IMR-90 (cell line): ENCODE measurements around the gene HSPB7. TPM values are rescaled to one million over a fixed set of nuclear protein-coding genes. Genes with fewer than 3 reads are reported as not detected.

ENCODE experiments used
- ATAC-seq: fragments of 200-7000 bp; cut with Tn5 transposase; 2 replicates; pipeline ENCODE4 v1.9.1; 2020; ENCODE audit warnings: low read depth, mild to moderate bottlenecking, moderate library complexity
- BruUV-seq: library from RNA; stranded (reverse); fragments of 400-500 nt; replicated peaks from 2 replicates; lab custom pipeline; 2021; lab: Mats Ljungman, UMichigan
- CTCF ChIA-PET: fragments of 300-600 bp; formaldehyde crosslinking; extraction: SDS; loops from one replicate; lab custom pipeline; 2021; ENCODE audit warnings: antibody characterized with exemption; lab: Yijun Ruan, JAX
- POLR2A ChIA-PET: fragments of 300-600 bp; sonication (Branson Sonifier 250); formaldehyde crosslinking; loops from one replicate; lab custom pipeline; 2022; ENCODE audit warnings: antibody characterized with exemption; ENCODE audit not compliant: unreplicated experiment; lab: Charles Lee
- DNase-seq: peaks from one replicate; pipeline ENCODE4 v3.0.0; 2013
- H2AFZ ChIP-seq: replicated peaks from 2 replicates; pipeline ENCODE3; 2013; ENCODE audit warnings: low read length, mild to moderate bottlenecking; ENCODE audit not compliant: poor library complexity
- H2AK5ac ChIP-seq: 2 replicates; pipeline ENCODE4 v1.6.1; 2013; ENCODE audit warnings: low read depth, low read length, inconsistent platforms
- H2AK9ac ChIP-seq: replicated peaks from 2 replicates; pipeline ENCODE3; 2013; ENCODE audit warnings: mild to moderate bottlenecking, low read depth, low read length, moderate library complexity; ENCODE audit not compliant: poor library complexity
- H2BK120ac ChIP-seq: 2 replicates; pipeline ENCODE4 v1.6.1; 2013; ENCODE audit warnings: low read depth, low read length, inconsistent platforms
- H2BK15ac ChIP-seq: 3 replicates; pipeline ENCODE4 v1.6.1; 2013; ENCODE audit warnings: low read depth, low read length, inconsistent platforms
- H2BK20ac ChIP-seq: 2 replicates; pipeline ENCODE4 v1.6.1; 2013; ENCODE audit warnings: low read depth, mild to moderate bottlenecking, inconsistent platforms, low read length, moderate library complexity
- H2BK5ac ChIP-seq: 2 replicates; pipeline ENCODE4 v1.6.1; 2013; ENCODE audit warnings: mild to moderate bottlenecking, low read depth, low read length, inconsistent platforms; ENCODE audit not compliant: poor library complexity, severe bottlenecking
- H3K14ac ChIP-seq: replicated peaks from 2 replicates; pipeline ENCODE4 v1.6.1; 2013; ENCODE audit warnings: low read depth, low read length, inconsistent platforms
- H3K18ac ChIP-seq: 2 replicates; pipeline ENCODE4 v1.6.1; 2013; ENCODE audit warnings: low read depth, low read length, control low read depth
- H3K23ac ChIP-seq: 2 replicates; pipeline ENCODE4 v1.6.1; 2013; ENCODE audit warnings: low read depth, low read length, inconsistent platforms
- H3K27ac ChIP-seq: 2 replicates; pipeline ENCODE4 v1.5.1; 2013; ENCODE audit warnings: mild to moderate bottlenecking, control low read depth, low read length; ENCODE audit not compliant: insufficient read depth
- H3K27me3 ChIP-seq: 2 replicates; pipeline ENCODE4 v1.6.1; 2013; ENCODE audit warnings: low read length; ENCODE audit not compliant: control insufficient read depth, insufficient read depth
- H3K36me3 ChIP-seq: 2 replicates; pipeline ENCODE4 v1.6.1; 2013; ENCODE audit warnings: low read length, mixed read lengths; ENCODE audit not compliant: control insufficient read depth, insufficient read depth
- H3K4ac ChIP-seq: 2 replicates; pipeline ENCODE4 v1.6.1; 2013; ENCODE audit warnings: low read depth, low read length, inconsistent platforms
- H3K4me1 ChIP-seq: 2 replicates; pipeline ENCODE4 v1.6.1; 2013; ENCODE audit warnings: low read length, mixed read lengths; ENCODE audit not compliant: control insufficient read depth, insufficient read depth
- H3K4me2 ChIP-seq: 2 replicates; pipeline ENCODE4 v1.6.1; 2013; ENCODE audit warnings: low read depth, mild to moderate bottlenecking, control low read depth, low read length, moderate library complexity
- H3K4me3 ChIP-seq: 2 replicates; pipeline ENCODE4 v1.5.1; 2013; ENCODE audit warnings: low read depth, mild to moderate bottlenecking, control low read depth, low read length, moderate library complexity; ENCODE audit not compliant: insufficient read depth
- H3K56ac ChIP-seq: 2 replicates; pipeline ENCODE4 v1.6.1; 2013; ENCODE audit warnings: low read length, inconsistent platforms; ENCODE audit not compliant: insufficient read depth; ENCODE audit errors: extremely low read depth
- H3K79me1 ChIP-seq, 2 experiments: 2 replicates each; pipeline ENCODE4 v1.6.1; 2013; ENCODE audit warnings: low read length in 2 of 2, inconsistent platforms in 1 of 2, low read depth in 1 of 2
- H3K9ac ChIP-seq: 2 replicates; pipeline ENCODE4 v1.6.1; 2013; ENCODE audit warnings: low read depth, low read length, control low read depth
- H3K9me1 ChIP-seq: 2 replicates; pipeline ENCODE4 v1.6.1; 2013; ENCODE audit warnings: low read length, inconsistent platforms; ENCODE audit not compliant: insufficient read depth
- H3K9me3 ChIP-seq: 2 replicates; pipeline ENCODE4 v1.6.1; 2013; ENCODE audit warnings: low read length; ENCODE audit not compliant: control insufficient read depth, insufficient read depth
- H4K20me1 ChIP-seq: 2 replicates; pipeline ENCODE4 v1.6.1; 2013; ENCODE audit warnings: low read length, inconsistent platforms; ENCODE audit not compliant: insufficient read depth
- H4K5ac ChIP-seq: 2 replicates; pipeline ENCODE4 v1.6.1; 2013; ENCODE audit warnings: mild to moderate bottlenecking, low read depth, low read length, control low read depth
- H4K8ac ChIP-seq, 2 experiments: 2 replicates each; pipeline ENCODE4 v1.6.1; 2013; ENCODE audit warnings: low read depth in 2 of 2, low read length in 2 of 2, control low read depth in 1 of 2, inconsistent platforms in 1 of 2
- H4K91ac ChIP-seq: 2 replicates; pipeline ENCODE4 v1.6.1; 2013; ENCODE audit warnings: low read depth, low read length, inconsistent platforms; ENCODE audit not compliant: insufficient read depth
- BHLHE40 ChIP-seq: fragments of 150-350 bp; IDR thresholded peaks from 2 replicates; pipeline ENCODE4 v1.6.1; 2016; ENCODE audit warnings: mild to moderate bottlenecking, low read depth, low read length
- CEBPB ChIP-seq: IDR thresholded peaks from 2 replicates; pipeline ENCODE4 v1.6.1; 2012; ENCODE audit warnings: low read depth, low read length, improper control_type of control experiment
- CHD1 ChIP-seq: IDR thresholded peaks from 2 replicates; pipeline ENCODE4 v1.6.1; 2012; ENCODE audit warnings: low read depth, low read length, improper control_type of control experiment
- FOS ChIP-seq: fragments of 150-350 bp; IDR thresholded peaks from 2 replicates; pipeline ENCODE4 v1.6.1; 2016; ENCODE audit warnings: low read depth, low read length
- MAFK ChIP-seq: IDR thresholded peaks from 2 replicates; pipeline ENCODE4 v1.6.1; 2012; ENCODE audit warnings: low read depth, low read length, improper control_type of control experiment
- MAZ ChIP-seq: IDR thresholded peaks from 2 replicates; pipeline ENCODE4 v1.6.1; 2012; ENCODE audit warnings: low read depth, mild to moderate bottlenecking, low read length, improper control_type of control experiment, moderate library complexity, borderline replicate concordance
- MXI1 ChIP-seq: IDR thresholded peaks from 2 replicates; pipeline ENCODE4 v1.6.1; 2012; ENCODE audit warnings: low read depth, mild to moderate bottlenecking, low read length, moderate library complexity, borderline replicate concordance
- NFE2L2 ChIP-seq: fragments of 150-350 bp; IDR thresholded peaks from 2 replicates; pipeline ENCODE4 v1.6.1; 2016; ENCODE audit warnings: low read depth, mild to moderate bottlenecking, low read length
- POLR2A ChIP-seq: IDR thresholded peaks from 2 replicates; pipeline ENCODE4 v1.6.1; 2012; ENCODE audit warnings: mild to moderate bottlenecking, low read depth, low read length
- RAD21 ChIP-seq: IDR thresholded peaks from 2 replicates; pipeline ENCODE4 v1.6.1; 2012; ENCODE audit warnings: low read length, improper control_type of control experiment
- RCOR1 ChIP-seq: IDR thresholded peaks from 2 replicates; pipeline ENCODE4 v1.6.1; 2012; ENCODE audit warnings: mild to moderate bottlenecking, low read length, improper control_type of control experiment; ENCODE audit not compliant: insufficient replicate concordance
- RFX5 ChIP-seq: IDR thresholded peaks from 2 replicates; pipeline ENCODE4 v1.8.0; 2012; ENCODE audit warnings: low read depth, mild to moderate bottlenecking, low read length, moderate library complexity
- SMC3 ChIP-seq: fragments of 150-350 bp; IDR thresholded peaks from 2 replicates; pipeline ENCODE4 v1.6.1; 2016; ENCODE audit warnings: low read depth, mild to moderate bottlenecking, antibody characterized with exemption, low read length, moderate library complexity
- WGBS, 2 experiments: methylation state at CpG; one replicate each; pipeline versions ENCODE4 v1.1.5 to v1.1.7; 2013; ENCODE audit warnings: missing lambda C conversion rate in 2 of 2; ENCODE audit not compliant: insufficient read length in 1 of 2; ENCODE audit errors: extremely low coverage in 2 of 2; 5-methylcytosine and 5-hydroxymethylcytosine counted together
- dilution Hi-C: fragments of 300-500 bp; cut with HindIII; formaldehyde crosslinking; loops from one replicate; pipeline ENCODE4 v1.14.3; 2018; ENCODE audit warnings: low sequenced_read_pairs; ENCODE audit not compliant: unreplicated experiment
- in situ Hi-C: fragments of 300-500 bp; cut with MboI; formaldehyde crosslinking; loops from 3 replicates; pipeline ENCODE4 v1.14.3; 2019; ENCODE audit warnings: low sequenced_read_pairs, inconsistent platforms, mixed read lengths
- intact Hi-C: fragments of 100-400 bp; cut with micrococcal nuclease; formaldehyde crosslinking; loops from 2 replicates; pipeline ENCODE4 v1.10.0; 2022
- polyA plus RNA-seq, 3 experiments: library from polyadenylated mRNA; depleted of rRNA; stranded (reverse); fragments of >200 nt; gene quantifications; 2 replicates each; pipeline ENCODE4 v1.2.3, GENCODE V29; 2012; ENCODE audit warnings: low replicate concordance in 1 of 3
- total RNA-seq: library from RNA; depleted of rRNA; stranded (reverse); fragments of >200 nt; gene quantifications from 2 replicates; pipeline ENCODE4 v1.2.3, GENCODE V29; 2012
- TF ChIP-seq, protein P1 (sequence below): fragments of 150-350 bp; IDR thresholded peaks from 2 replicates; pipeline ENCODE4 v1.6.1; 2016; ENCODE audit warnings: low read depth, mild to moderate bottlenecking, low read length, moderate library complexity, borderline replicate concordance
- TF ChIP-seq, protein P2 (sequence below): fragments of 150-350 bp; IDR thresholded peaks from 2 replicates; pipeline ENCODE4 v1.6.1; 2017; ENCODE audit warnings: mild to moderate bottlenecking, antibody characterized with exemption, low read length, low read depth
- TF ChIP-seq, protein P3 (sequence below): conservative IDR thresholded peaks from 2 replicates; pipeline ENCODE4 v1.5.1; 2012; ENCODE audit warnings: mild to moderate bottlenecking, low read depth, low read length, improper control_type of control experiment

Gene HSPB7
- total and polyA plus RNA-seq, 2 of the 4 experiments (the other 2 are of a cell fraction): 0.54 to 3.0 TPM

DNA sequence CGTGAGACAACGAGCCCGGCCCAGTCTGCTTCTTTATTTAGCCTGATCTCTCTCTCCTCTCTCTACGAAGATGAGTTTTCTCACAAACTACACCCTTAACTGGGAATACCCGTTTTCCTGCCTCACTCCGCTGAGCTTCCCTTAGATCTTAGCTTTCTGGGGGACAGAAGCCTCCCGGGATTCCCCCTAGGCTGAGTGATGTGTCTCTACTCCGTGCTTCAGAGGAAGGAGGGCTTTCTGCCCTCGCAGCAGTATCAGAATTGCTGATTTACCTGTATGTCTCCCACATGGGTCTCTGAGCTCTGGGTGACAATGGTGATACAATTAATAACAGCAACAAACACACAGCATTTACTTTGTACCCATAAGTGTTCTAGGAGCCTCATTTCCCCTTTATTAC lies 43.0 kb downstream of the HSPB7 start:
- H3K4me2 ChIP-seq: peak overlapping the region; percentile 74
- H2AK9ac ChIP-seq: peak overlapping the region; percentile 52
- peak overlapping the region; percentile 73 for H3K4ac ChIP-seq
- H3K56ac ChIP-seq: peak overlapping the region; percentile 83
- peaks cover 15% of the 10 kb centered on the region for H3K36me3 ChIP-seq
- TF ChIP-seq MAZ (no peak), MAFK (no peak), FOS (no peak), RCOR1 (no peak), RFX5 (no peak), RAD21 (no peak), CHD1 (no peak), NFE2L2 (no peak), BHLHE40 (no peak), POLR2A (no peak), CEBPB (no peak), MXI1 (no peak), SMC3 (no peak)
- TF ChIP-seq, protein P1, sequence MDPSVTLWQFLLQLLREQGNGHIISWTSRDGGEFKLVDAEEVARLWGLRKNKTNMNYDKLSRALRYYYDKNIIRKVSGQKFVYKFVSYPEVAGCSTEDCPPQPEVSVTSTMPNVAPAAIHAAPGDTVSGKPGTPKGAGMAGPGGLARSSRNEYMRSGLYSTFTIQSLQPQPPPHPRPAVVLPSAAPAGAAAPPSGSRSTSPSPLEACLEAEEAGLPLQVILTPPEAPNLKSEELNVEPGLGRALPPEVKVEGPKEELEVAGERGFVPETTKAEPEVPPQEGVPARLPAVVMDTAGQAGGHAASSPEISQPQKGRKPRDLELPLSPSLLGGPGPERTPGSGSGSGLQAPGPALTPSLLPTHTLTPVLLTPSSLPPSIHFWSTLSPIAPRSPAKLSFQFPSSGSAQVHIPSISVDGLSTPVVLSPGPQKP: no peak
- TF ChIP-seq, protein P2, sequence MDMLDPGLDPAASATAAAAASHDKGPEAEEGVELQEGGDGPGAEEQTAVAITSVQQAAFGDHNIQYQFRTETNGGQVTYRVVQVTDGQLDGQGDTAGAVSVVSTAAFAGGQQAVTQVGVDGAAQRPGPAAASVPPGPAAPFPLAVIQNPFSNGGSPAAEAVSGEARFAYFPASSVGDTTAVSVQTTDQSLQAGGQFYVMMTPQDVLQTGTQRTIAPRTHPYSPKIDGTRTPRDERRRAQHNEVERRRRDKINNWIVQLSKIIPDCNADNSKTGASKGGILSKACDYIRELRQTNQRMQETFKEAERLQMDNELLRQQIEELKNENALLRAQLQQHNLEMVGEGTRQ: no peak
- TF ChIP-seq, protein P3, sequence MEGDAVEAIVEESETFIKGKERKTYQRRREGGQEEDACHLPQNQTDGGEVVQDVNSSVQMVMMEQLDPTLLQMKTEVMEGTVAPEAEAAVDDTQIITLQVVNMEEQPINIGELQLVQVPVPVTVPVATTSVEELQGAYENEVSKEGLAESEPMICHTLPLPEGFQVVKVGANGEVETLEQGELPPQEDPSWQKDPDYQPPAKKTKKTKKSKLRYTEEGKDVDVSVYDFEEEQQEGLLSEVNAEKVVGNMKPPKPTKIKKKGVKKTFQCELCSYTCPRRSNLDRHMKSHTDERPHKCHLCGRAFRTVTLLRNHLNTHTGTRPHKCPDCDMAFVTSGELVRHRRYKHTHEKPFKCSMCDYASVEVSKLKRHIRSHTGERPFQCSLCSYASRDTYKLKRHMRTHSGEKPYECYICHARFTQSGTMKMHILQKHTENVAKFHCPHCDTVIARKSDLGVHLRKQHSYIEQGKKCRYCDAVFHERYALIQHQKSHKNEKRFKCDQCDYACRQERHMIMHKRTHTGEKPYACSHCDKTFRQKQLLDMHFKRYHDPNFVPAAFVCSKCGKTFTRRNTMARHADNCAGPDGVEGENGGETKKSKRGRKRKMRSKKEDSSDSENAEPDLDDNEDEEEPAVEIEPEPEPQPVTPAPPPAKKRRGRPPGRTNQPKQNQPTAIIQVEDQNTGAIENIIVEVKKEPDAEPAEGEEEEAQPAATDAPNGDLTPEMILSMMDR: no peak
- H4K5ac ChIP-seq: no peak overlapping the region
- dilution Hi-C loops: no loop called here
- intact Hi-C loops: no loop called here
- H2BK5ac ChIP-seq: peak overlapping the region; percentile 68
- H2BK15ac ChIP-seq: peak overlapping the region; percentile 2; the same call in 1 of the 3 replicates
- no peak overlapping the region for H2BK20ac ChIP-seq
- no peak overlapping the region for H3K18ac ChIP-seq
- ChIA-PET POLR2A (no interaction called here), CTCF (interaction anchor here (1.1 to 1.7 kb wide), 2 partner anchors 16 to 20 kb away, joined by 3 to 4 read pairs; no protein-coding TSS in a partner anchor)
- peaks cover 16 to 43% of the 10 kb centered on the region in 2 experiments; a peak in 3 of 4 replicates for H3K79me1 ChIP-seq
- peak overlapping the region; percentile 26 for H2AFZ ChIP-seq
- peak overlapping the region; percentile 87 for H3K23ac ChIP-seq
- H3K9ac ChIP-seq: peak overlapping the region; percentile 93
- DNase-seq (no peak), ATAC-seq (no peak)
- peak overlapping the region in 1 of 2 experiments; percentile 75; a peak in 1 of 4 replicates for H4K8ac ChIP-seq
- H3K14ac ChIP-seq: peak overlapping the region; percentile 64
- peaks cover 7% of the 10 kb centered on the region for H3K9me1 ChIP-seq
- peaks cover 4% of the 10 kb centered on the region; the same call in 1 of the 2 replicates for H3K4me1 ChIP-seq
- in situ Hi-C loops: no loop called here
- H2BK120ac ChIP-seq: 0 out of 2 replicates have a peak overlapping the region, but pooled peaks have one; percentile 19
- H3K4me3 ChIP-seq: peak overlapping the region; percentile 62
- H4K91ac ChIP-seq: no peak overlapping the region
- H3K27me3 ChIP-seq: no peaks in the 10 kb centered on the region
- 0 out of 2 replicates have a peak overlapping the region, but pooled peaks have one; percentile 49 for H2AK5ac ChIP-seq
- WGBS, 2 experiments: 62% methylated on average over 4 of the region's 9 CpGs; no CpG with 5 or more reads in 1 of the 2 experiments
- H3K27ac ChIP-seq: no peak overlapping the region; the same call in 1 of the 2 replicates
- no TSS peak for BruUV-seq
- H3K9me3 ChIP-seq: no peaks in the 10 kb centered on the region; the same call in 1 of the 2 replicates
- peaks cover 17% of the 10 kb centered on the region for H4K20me1 ChIP-seq
